HL-60 (cell line): ENCODE results near the gene GRHL1.

Experiments used
- CTCF ChIP-seq: IDR thresholded peaks from one replicate; pipeline ENCODE4 v1.5.1; 2011; ENCODE audit warnings: low read length, control low read depth, inconsistent platforms; ENCODE audit not compliant: insufficient read depth
- POLR2AphosphoS5 ChIP-seq: IDR thresholded peaks from 2 replicates; pipeline ENCODE4 v1.6.1; 2012; ENCODE audit warnings: low read depth
- REST ChIP-seq: IDR thresholded peaks from 2 replicates; pipeline ENCODE4 v1.6.1; 2012; ENCODE audit warnings: low read depth; ENCODE audit not compliant: insufficient replicate concordance
- SPI1 ChIP-seq: IDR thresholded peaks from 2 replicates; pipeline ENCODE4 v1.6.1; 2012; ENCODE audit warnings: low read depth, mild to moderate bottlenecking, borderline replicate concordance

GRCh38 chr2:9998916-9999654 is 47.6 kb downstream of the GRHL1 start:
- TF ChIP-seq CTCF (no peak), POLR2AphosphoS5 (no peak), REST (no peak), SPI1 (no peak)
